ENCODE results near the gene P2RY8.
"Not testable (repeated sequence)": the region's sequence is repeated elsewhere in the genome, so short reads cannot be mapped to it uniquely, and the experiment has no call there.

P2RY8 gene

GRCh38 chrX:1520350-1520749, 16.6 kb downstream of the P2RY8 start:
- no peak for DNase-seq (ENCODE audit: low spot score)

- DNase-seq (ENCODE audit: low spot score) = no peak
Measured at GRCh38 chrX:1519022-1519497, 17.9 kb downstream of the P2RY8 start.

GRCh38 chrX:1518512-1518911, 18.5 kb downstream of the P2RY8 start:
- DNase-seq (ENCODE audit: low spot score) = no peak

GRCh38 chrX:1516596-1517104, 20.3 kb downstream of the P2RY8 start:
- no peak for DNase-seq (ENCODE audit: low spot score)

- no peak for DNase-seq (ENCODE audit: low spot score)
Measured at GRCh38 chrX:1511829-1512228, 25.2 kb downstream of the P2RY8 start.

- no peak for DNase-seq (ENCODE audit: low spot score)
Measured at GRCh38 chrX:1511150-1511549, 25.8 kb downstream of the P2RY8 start.

- no peak for DNase-seq (ENCODE audit: low spot score)
Measured at GRCh38 chrX:1507511-1508463, 29.2 kb downstream of the P2RY8 start.

GRCh38 chrX:1506916-1507315, 30.1 kb downstream of the P2RY8 start:
- DNase-seq (ENCODE audit: low spot score) = no peak

- no peak for DNase-seq (ENCODE audit: low spot score)
Measured at GRCh38 chrX:1502853-1503252, 34.1 kb downstream of the P2RY8 start.

- no peak for DNase-seq (ENCODE audit: low spot score)
Measured at GRCh38 chrX:1502241-1502640, 34.7 kb downstream of the P2RY8 start.

- no peak for DNase-seq (ENCODE audit: low spot score)
Measured at GRCh38 chrX:1500701-1501624, 36.0 kb downstream of the P2RY8 start.

GRCh38 chrX:1496076-1496475, 40.9 kb downstream of the P2RY8 start:
- DNase-seq (ENCODE audit: low spot score) = no peak

- no peak for DNase-seq (ENCODE audit: low spot score)
Measured at GRCh38 chrX:1493877-1494510, 43.0 kb downstream of the P2RY8 start.

GRCh38 chrX:1493412-1493811, 43.6 kb downstream of the P2RY8 start:
- DNase-seq (ENCODE audit: low spot score) = no peak

GRCh38 chrX:1492421-1493012, 44.5 kb downstream of the P2RY8 start:
- no peak for DNase-seq (ENCODE audit: low spot score)

- DNase-seq (ENCODE audit: low spot score) = no peak
Measured at GRCh38 chrX:1491851-1492349, 45.1 kb downstream of the P2RY8 start.

- not testable (repeated sequence) for DNase-seq (ENCODE audit: low spot score)
Measured at GRCh38 chrX:1491248-1491647, 45.7 kb downstream of the P2RY8 start.

- not testable (repeated sequence) for DNase-seq (ENCODE audit: low spot score)
Measured at GRCh38 chrX:1490723-1491122, 46.3 kb downstream of the P2RY8 start.

- DNase-seq (ENCODE audit: low spot score) = not testable (repeated sequence)
Measured at GRCh38 chrX:1489354-1489753, 47.6 kb downstream of the P2RY8 start.

- no peak for DNase-seq (ENCODE audit: low spot score)
Measured at GRCh38 chrX:1488745-1489144, 48.2 kb downstream of the P2RY8 start.

GRCh38 chrX:1488141-1488540, 48.8 kb downstream of the P2RY8 start:
- DNase-seq (ENCODE audit: low spot score) = no peak

Data from GM03348 (cell line).